ENCODE data around the gene TEX10. TPM values are rescaled to one million over a fixed set of nuclear protein-coding genes. Genes with fewer than 3 reads are reported as not detected.

TEX10 gene
- total RNA-seq, 1 experiment from 2014 or later: 31.1 TPM

- no peaks in the 10 kb centered on the region for H3K4me1 ChIP-seq
- 0 out of 2 replicates have a peak, but pooled peaks cover 1% of the 10 kb centered on the region for H3K36me3 ChIP-seq (ENCODE audit: control insufficient read depth, insufficient read depth, low read length)
- no peak overlapping the region for H3K27ac Mint-ChIP-seq (ENCODE audit: unreplicated experiment)
- no peak for DNase-seq
- intact Hi-C loops (cut with micrococcal nuclease; ENCODE audit: unreplicated experiment): no loop called here
- H3K4me3 Mint-ChIP-seq (ENCODE audit: unreplicated experiment): no peak overlapping the region
- H3K27me3 Mint-ChIP-seq (ENCODE audit: insufficient read depth, unreplicated experiment): no peaks in the 10 kb centered on the region
- no TSS peak for BruUV-seq (replicated peaks)
- peaks cover 10% of the 10 kb centered on the region for H3K36me3 Mint-ChIP-seq (ENCODE audit: insufficient read depth, unreplicated experiment)
- peaks cover 14% of the 10 kb centered on the region; the same call in 1 of the 2 replicates for H3K9me3 ChIP-seq
- CTCF ChIA-PET: no interaction called here
- H3K27me3 ChIP-seq (replicated peaks; ENCODE audit: control insufficient read depth, insufficient read depth, low read length): no peaks in the 10 kb centered on the region
- H3K4me3 ChIP-seq (ENCODE audit: low read depth, low read length): no peak overlapping the region
- H3K4me1 Mint-ChIP-seq (ENCODE audit: low read depth, unreplicated experiment): peaks cover 5% of the 10 kb centered on the region
- TF ChIP-seq CTCF (IDR thresholded peaks at IDR 0.05; ENCODE audit: insufficient read depth in 1 of 2, low read depth in 1 of 2, low read length in 1 of 2, severe bottlenecking in 1 of 2, unreplicated experiment in 1 of 2): no peak
- peaks cover 13% of the 10 kb centered on the region for H3K9me3 Mint-ChIP-seq (ENCODE audit: unreplicated experiment)
- POLR2A ChIA-PET: no interaction called here
Observed at GRCh38 chr9:100357501-100357900, 4.8 kb upstream of the TEX10 start.

- Mint-ChIP-seq H3K27ac (ENCODE audit: unreplicated experiment) (no peak overlapping the region), H3K9me3 (ENCODE audit: unreplicated experiment) (peaks cover 13% of the 10 kb centered on the region), H3K27me3 (ENCODE audit: insufficient read depth, unreplicated experiment) (no peaks in the 10 kb centered on the region), H3K4me1 (ENCODE audit: low read depth, unreplicated experiment) (peaks cover 17% of the 10 kb centered on the region), H3K4me3 (ENCODE audit: unreplicated experiment) (no peak overlapping the region), H3K36me3 (ENCODE audit: insufficient read depth, unreplicated experiment) (peaks cover 15% of the 10 kb centered on the region)
- DNase-seq: no peak
- CTCF ChIA-PET: no interaction called here
- BruUV-seq (replicated peaks): no TSS peak
- TF ChIP-seq CTCF (IDR thresholded peaks at IDR 0.05; ENCODE audit: insufficient read depth in 1 of 2, low read depth in 1 of 2, low read length in 1 of 2, severe bottlenecking in 1 of 2, unreplicated experiment in 1 of 2): no peak
- POLR2A ChIA-PET: no interaction called here
- peaks cover 11% of the 10 kb centered on the region; the same call in 1 of the 2 replicates for H3K9me3 ChIP-seq
- H3K36me3 ChIP-seq (ENCODE audit: control insufficient read depth, insufficient read depth, low read length): 0 out of 2 replicates have a peak, but pooled peaks cover 1% of the 10 kb centered on the region
- peaks cover 5% of the 10 kb centered on the region; the same call in 1 of the 2 replicates for H3K4me1 ChIP-seq
- no peak overlapping the region for H3K4me3 ChIP-seq (ENCODE audit: low read depth, low read length)
- no peaks in the 10 kb centered on the region for H3K27me3 ChIP-seq (replicated peaks; ENCODE audit: control insufficient read depth, insufficient read depth, low read length)
- intact Hi-C loops (cut with micrococcal nuclease; ENCODE audit: unreplicated experiment): no loop called here
Observed at GRCh38 chr9:100355561-100355960, 2.8 kb upstream of the TEX10 start.

GRCh38 chr9:100354121-100354800 is 1.5 kb upstream of the TEX10 start:
- Mint-ChIP-seq H3K36me3 (ENCODE audit: insufficient read depth, unreplicated experiment) (peaks cover 15% of the 10 kb centered on the region), H3K9me3 (ENCODE audit: unreplicated experiment) (peaks cover 13% of the 10 kb centered on the region), H3K4me1 (ENCODE audit: low read depth, unreplicated experiment) (peaks cover 26% of the 10 kb centered on the region), H3K4me3 (ENCODE audit: unreplicated experiment) (peak overlapping the region; percentile 49), H3K27ac (ENCODE audit: unreplicated experiment) (peak overlapping the region; percentile 25), H3K27me3 (ENCODE audit: insufficient read depth, unreplicated experiment) (no peaks in the 10 kb centered on the region)
- H3K4me1 ChIP-seq: peaks cover 7% of the 10 kb centered on the region; the same call in 1 of the 2 replicates
- ChIA-PET CTCF (no interaction called here), POLR2A (interaction anchor here (0.7 kb wide), 1 partner anchor 25 kb away, joined by 3 read pairs; no protein-coding TSS in a partner anchor)
- H3K9me3 ChIP-seq: peaks cover 6% of the 10 kb centered on the region; the same call in 1 of the 2 replicates
- no TSS peak for BruUV-seq (replicated peaks)
- 0 out of 2 replicates have a peak, but pooled peaks cover 1% of the 10 kb centered on the region for H3K36me3 ChIP-seq (ENCODE audit: control insufficient read depth, insufficient read depth, low read length)
- DNase-seq: no peak
- no peaks in the 10 kb centered on the region for H3K27me3 ChIP-seq (replicated peaks; ENCODE audit: control insufficient read depth, insufficient read depth, low read length)
- no peak overlapping the region for H3K4me3 ChIP-seq (ENCODE audit: low read depth, low read length)
- intact Hi-C loops (cut with micrococcal nuclease; ENCODE audit: unreplicated experiment): loop anchor here (5.0 kb wide), 1 partner anchor 73 kb away; the partner anchor contains the start of gene MSANTD3
- TF ChIP-seq CTCF (IDR thresholded peaks at IDR 0.05; ENCODE audit: insufficient read depth in 1 of 2, low read depth in 1 of 2, low read length in 1 of 2, severe bottlenecking in 1 of 2, unreplicated experiment in 1 of 2): no peak

Measured in Caco-2 (cell line).